Astrocyte (in vitro differentiated cells and primary cell): ENCODE data around the gene PLEKHO2. TPM values are rescaled to one million over a fixed set of nuclear protein-coding genes. Genes with fewer than 3 reads are reported as not detected.

Source experiments
- DNase-seq: peaks from one replicate; pipeline ENCODE4 v3.0.0-alpha.2; 2010; ENCODE audit warnings: low read depth
- FAIRE-seq: peaks from 2 replicates; lab custom pipeline; 2011; peaks lifted over from hg19 to GRCh38; lab: Jason Lieb, UNC
- H2AFZ ChIP-seq: 2 replicates; pipeline ENCODE4 v1.6.0; 2012; ENCODE audit warnings: low read depth, low read length, inconsistent platforms
- H3K27ac ChIP-seq: 2 replicates; pipeline ENCODE4 v1.5.1; 2011; ENCODE audit warnings: low read depth, low read length, inconsistent platforms
- H3K27me3 ChIP-seq: 2 replicates; pipeline ENCODE4 v1.6.0; 2011; ENCODE audit warnings: low read length, inconsistent platforms; ENCODE audit not compliant: insufficient read depth
- H3K36me3 ChIP-seq: 2 replicates; pipeline ENCODE4 v1.5.1; 2011; ENCODE audit warnings: low read length, inconsistent platforms; ENCODE audit not compliant: insufficient read depth
- H3K4me1 ChIP-seq: 2 replicates; pipeline ENCODE4 v1.5.1; 2011; ENCODE audit warnings: low read length, inconsistent platforms; ENCODE audit not compliant: insufficient read depth
- H3K4me2 ChIP-seq: 2 replicates; pipeline ENCODE4 v1.6.0; 2012; ENCODE audit warnings: low read length, inconsistent platforms
- H3K4me3 ChIP-seq: 2 replicates; pipeline ENCODE4 v1.5.1; 2011; ENCODE audit warnings: low read depth, mild to moderate bottlenecking, low read length, inconsistent platforms; ENCODE audit not compliant: insufficient read depth
- H3K79me2 ChIP-seq: 2 replicates; pipeline ENCODE4 v1.6.0; 2012; ENCODE audit warnings: mild to moderate bottlenecking, low read length, inconsistent platforms; ENCODE audit not compliant: insufficient read depth
- H3K9ac ChIP-seq: 2 replicates; pipeline ENCODE4 v1.6.0; 2012; ENCODE audit warnings: mild to moderate bottlenecking, low read length, inconsistent platforms
- H3K9me3 ChIP-seq: 2 replicates; pipeline ENCODE4 v1.5.1; 2012; ENCODE audit warnings: low read depth, mild to moderate bottlenecking, low read length, inconsistent platforms; ENCODE audit not compliant: insufficient read depth
- H4K20me1 ChIP-seq: 2 replicates; pipeline ENCODE4 v1.6.0; 2012; ENCODE audit warnings: low read length, inconsistent platforms; ENCODE audit not compliant: insufficient read depth
- H3K27ac Mint-ChIP-seq: one replicate; pipeline ENCODE4 v1.8.0; 2021; ENCODE audit warnings: mild to moderate bottlenecking, mixed read lengths; ENCODE audit not compliant: unreplicated experiment
- H3K27me3 Mint-ChIP-seq: one replicate; pipeline ENCODE4 v1.8.0; 2021; ENCODE audit warnings: low read depth, mixed read lengths; ENCODE audit not compliant: unreplicated experiment
- H3K36me3 Mint-ChIP-seq: one replicate; pipeline ENCODE4 v1.8.0; 2021; ENCODE audit warnings: low read depth, mixed read lengths; ENCODE audit not compliant: unreplicated experiment
- H3K4me1 Mint-ChIP-seq: one replicate; pipeline ENCODE4 v1.8.0; 2021; ENCODE audit warnings: low read depth, mixed read lengths; ENCODE audit not compliant: unreplicated experiment
- H3K4me3 Mint-ChIP-seq: one replicate; pipeline ENCODE4 v1.8.0; 2021; ENCODE audit warnings: mild to moderate bottlenecking, moderate library complexity, mixed read lengths; ENCODE audit not compliant: unreplicated experiment
- H3K9me3 Mint-ChIP-seq: one replicate; pipeline ENCODE4 v1.8.0; 2021; ENCODE audit warnings: mild to moderate bottlenecking, mixed read lengths; ENCODE audit not compliant: unreplicated experiment
- CTCF ChIP-seq: IDR thresholded peaks from 2 replicates; pipeline ENCODE4 v1.5.1; 2011; ENCODE audit warnings: low read depth, mild to moderate bottlenecking, inconsistent platforms, low read length, moderate library complexity; ENCODE audit not compliant: insufficient read depth
- EZH2 ChIP-seq: IDR thresholded peaks from 2 replicates; pipeline ENCODE4 v1.6.1; 2012; ENCODE audit warnings: mild to moderate bottlenecking, low read length, inconsistent platforms; ENCODE audit not compliant: insufficient read depth
- total RNA-seq: library from RNA; stranded (reverse); gene quantifications from 2 replicates; pipeline ENCODE4 v1.2.1, GENCODE V29; 2021

PLEKHO2 gene
- total RNA-seq, 1 donor from 2014 or later = 11.5 TPM

- Mint-ChIP-seq H3K27me3 (no peaks in the 10 kb centered on the region), H3K9me3 (no peaks in the 10 kb centered on the region), H3K4me1 (peaks cover 42% of the 10 kb centered on the region), H3K27ac (peak overlapping the region; percentile 12), H3K36me3 (no peaks in the 10 kb centered on the region), H3K4me3 (peak overlapping the region; percentile 50)
- DNase-seq (no peak), FAIRE-seq (no peak)
- Histone ChIP-seq H3K36me3 (no peaks in the 10 kb centered on the region), H3K9me3 (no peaks in the 10 kb centered on the region), H3K79me2 (no peaks in the 10 kb centered on the region), H2AFZ (peak overlapping the region; percentile 53), H4K20me1 (no peaks in the 10 kb centered on the region), H3K4me2 (peak overlapping the region; percentile 44), H3K27ac (no peak overlapping the region), H3K9ac (no peak overlapping the region), H3K4me1 (peaks cover 20% of the 10 kb centered on the region), H3K27me3 (no peaks in the 10 kb centered on the region), H3K4me3 (no peak overlapping the region)
- TF ChIP-seq EZH2 = no peak
- TF ChIP-seq CTCF = no peak
These were observed 53.8 kb downstream of the PLEKHO2 start for GRCh38 chr15:64895285-64896065.

- Mint-ChIP-seq H3K9me3 (peaks cover 4% of the 10 kb centered on the region), H3K27me3 (no peaks in the 10 kb centered on the region), H3K4me1 (peaks cover 42% of the 10 kb centered on the region), H3K27ac (no peak overlapping the region), H3K36me3 (no peaks in the 10 kb centered on the region), H3K4me3 (no peak overlapping the region)
- H3K79me2 ChIP-seq = no peaks in the 10 kb centered on the region
- TF ChIP-seq CTCF (no peak), EZH2 (no peak)
- no peak for DNase-seq
- H4K20me1 ChIP-seq = no peaks in the 10 kb centered on the region
- no peak for FAIRE-seq
- no peaks in the 10 kb centered on the region for H3K27me3 ChIP-seq
- H3K27ac ChIP-seq = no peak overlapping the region
- no peak overlapping the region for H3K4me2 ChIP-seq
- H3K9me3 ChIP-seq = peaks cover 6% of the 10 kb centered on the region
- H3K9ac ChIP-seq = no peak overlapping the region
- no peak overlapping the region for H3K4me3 ChIP-seq
- H3K4me1 ChIP-seq = peaks cover 20% of the 10 kb centered on the region
- H2AFZ ChIP-seq = no peak overlapping the region
- no peaks in the 10 kb centered on the region for H3K36me3 ChIP-seq
These were observed 54.8 kb downstream of the PLEKHO2 start for GRCh38 chr15:64896371-64897069.
